WTC11 (cell line): ENCODE data around the gene INO80B. TPM values are rescaled to one million over a fixed set of nuclear protein-coding genes. Genes with fewer than 3 reads are reported as not detected.
A peak's percentile ranks its signal among the peaks of the same experiment; 100 is the strongest.

Experiments
- ATAC-seq: fragments of 200-7000 bp; cut with Tn5 transposase; 2 replicates; pipeline ENCODE4 v1.10.0; 2021; ENCODE audit warnings: mild to moderate bottlenecking, moderate library complexity
- CTCF ChIA-PET: fragments of 300-600 bp; sonication (Branson Sonifier 250); formaldehyde crosslinking; loops from one replicate; lab custom pipeline; 2021; ENCODE audit warnings: antibody characterized with exemption; lab: Charles Lee
- POLR2A ChIA-PET: fragments of 350-600 bp; sonication (Branson Sonifier 250); formaldehyde crosslinking; loops from one replicate; lab custom pipeline; 2021; ENCODE audit warnings: antibody characterized with exemption; lab: Charles Lee
- DNase-seq: peaks from one replicate; pipeline ENCODE4 v3.0.0; 2021; ENCODE audit warnings: low spot score
- H3K27ac Mint-ChIP-seq: 2 replicates; pipeline ENCODE4 v1.8.0; 2021; ENCODE audit warnings: mixed read lengths
- H3K27me3 Mint-ChIP-seq: 2 replicates; pipeline ENCODE4 v1.8.0; 2021; ENCODE audit warnings: low read depth, mild to moderate bottlenecking, moderate library complexity, mixed read lengths
- H3K36me3 Mint-ChIP-seq: 2 replicates; pipeline ENCODE4 v1.8.0; 2021; ENCODE audit warnings: mixed read lengths
- H3K4me1 Mint-ChIP-seq: 2 replicates; pipeline ENCODE4 v1.8.0; 2022; ENCODE audit warnings: mixed read lengths
- H3K4me3 Mint-ChIP-seq: 2 replicates; pipeline ENCODE4 v1.8.0; 2021; ENCODE audit warnings: mild to moderate bottlenecking, moderate library complexity, mixed read lengths
- H3K9me3 Mint-ChIP-seq: 2 replicates; pipeline ENCODE4 v1.8.0; 2021; ENCODE audit warnings: mixed read lengths
- CREB1 ChIP-seq: sonication (generic); formaldehyde crosslinking; IDR thresholded peaks from 2 replicates; pipeline ENCODE4 v1.8.0; 2023; ENCODE audit warnings: mild to moderate bottlenecking, missing genetic modification reagents
- ELF4 ChIP-seq: sonication (generic); formaldehyde crosslinking; IDR thresholded peaks from 2 replicates; pipeline ENCODE4 v1.8.1; 2022; ENCODE audit warnings: low read depth, mild to moderate bottlenecking, moderate library complexity, missing genetic modification reagents
- ESRRA ChIP-seq: sonication (generic); formaldehyde crosslinking; IDR thresholded peaks from 2 replicates; pipeline ENCODE4 v1.8.1; 2022; ENCODE audit warnings: mild to moderate bottlenecking, missing genetic modification reagents, borderline replicate concordance
- ETV6 ChIP-seq: sonication (generic); formaldehyde crosslinking; IDR thresholded peaks from 2 replicates; pipeline ENCODE4 v1.8.1; 2022; ENCODE audit warnings: mild to moderate bottlenecking, missing genetic modification reagents
- FOXJ3 ChIP-seq: sonication (generic); formaldehyde crosslinking; IDR thresholded peaks from 2 replicates; pipeline ENCODE4 v1.9.0; 2021; ENCODE audit warnings: missing genetic modification reagents, mild to moderate bottlenecking, borderline replicate concordance
- GRHL2 ChIP-seq: fragments of 250-450 bp; sonication (Bioruptor Pico); IDR thresholded peaks from 2 replicates; pipeline ENCODE4 v1.8.0; 2022; ENCODE audit warnings: mild to moderate bottlenecking, moderate library complexity; ENCODE audit not compliant: insufficient replicate concordance, severe bottlenecking
- GTF2I ChIP-seq: fragments of 250-450 bp; sonication (Bioruptor Pico); conservative IDR thresholded peaks from 2 replicates; pipeline ENCODE4 v1.4.0; 2021; ENCODE audit warnings: mild to moderate bottlenecking
- KAT7 ChIP-seq: sonication (generic); formaldehyde crosslinking; IDR thresholded peaks from 2 replicates; pipeline ENCODE4 v1.8.1; 2023; ENCODE audit warnings: missing genetic modification reagents, mild to moderate bottlenecking, borderline replicate concordance
- NR3C1 ChIP-seq: sonication (generic); formaldehyde crosslinking; conservative IDR thresholded peaks from 2 replicates; pipeline ENCODE4 v1.8.1; 2023; ENCODE audit warnings: low read depth, mild to moderate bottlenecking, missing genetic modification reagents
- PRRX2 ChIP-seq: fragments of 250-450 bp; sonication (Bioruptor Pico); IDR thresholded peaks from 2 replicates; pipeline ENCODE4 v1.8.0; 2021; ENCODE audit warnings: mild to moderate bottlenecking
- SMAD3 ChIP-seq: sonication (generic); formaldehyde crosslinking; IDR thresholded peaks from 2 replicates; pipeline ENCODE4 v1.8.0; 2022; ENCODE audit warnings: missing genetic modification reagents, mild to moderate bottlenecking, borderline replicate concordance
- SMAD4 ChIP-seq: sonication (generic); formaldehyde crosslinking; IDR thresholded peaks from 2 replicates; pipeline ENCODE4 v1.8.0; 2022; ENCODE audit warnings: mild to moderate bottlenecking, missing genetic modification reagents
- TEAD4 ChIP-seq: sonication (generic); formaldehyde crosslinking; IDR thresholded peaks from 2 replicates; pipeline ENCODE4 v1.8.0; 2022; ENCODE audit warnings: mild to moderate bottlenecking, missing genetic modification reagents
- ZNF138 ChIP-seq: sonication (generic); formaldehyde crosslinking; conservative IDR thresholded peaks from 2 replicates; pipeline ENCODE4 v1.8.1; 2022; ENCODE audit warnings: mild to moderate bottlenecking, moderate library complexity, missing genetic modification reagents
- ZNF671 ChIP-seq: fragments of 250-450 bp; sonication (Bioruptor Pico); IDR thresholded peaks from 2 replicates; pipeline ENCODE4 v1.8.0; 2021; ENCODE audit warnings: mild to moderate bottlenecking
- total RNA-seq: library from RNA; stranded (reverse); gene quantifications from 3 replicates; pipeline ENCODE4 v1.2.3, GENCODE V29; 2021
- TF ChIP-seq, protein P1 (sequence below): sonication (generic); formaldehyde crosslinking; IDR thresholded peaks from 2 replicates; pipeline ENCODE4 v1.8.1; 2023; ENCODE audit warnings: mild to moderate bottlenecking, missing genetic modification reagents
- TF ChIP-seq, protein P2 (sequence below): sonication (generic); formaldehyde crosslinking; IDR thresholded peaks from 2 replicates; pipeline ENCODE4 v1.8.0; 2023; ENCODE audit warnings: missing genetic modification reagents, mild to moderate bottlenecking, borderline replicate concordance
- TF ChIP-seq, protein P3 (sequence below): fragments of 250-450 bp; sonication (Bioruptor Pico); IDR thresholded peaks from 2 replicates; pipeline ENCODE4 v1.9.0; 2021; ENCODE audit warnings: moderate library complexity, mild to moderate bottlenecking, inconsistent platforms, borderline replicate concordance
- TF ChIP-seq, protein P4 (sequence below): sonication (generic); formaldehyde crosslinking; IDR thresholded peaks from 2 replicates; pipeline ENCODE4 v1.8.1; 2022; ENCODE audit warnings: mild to moderate bottlenecking, moderate library complexity, missing genetic modification reagents
- TF ChIP-seq, protein P5 (sequence below): fragments of 250-450 bp; sonication (Bioruptor Pico); IDR thresholded peaks from 2 replicates; pipeline ENCODE4 v1.8.0; 2021; ENCODE audit warnings: mild to moderate bottlenecking
- TF ChIP-seq, protein P6 (sequence below): sonication (generic); formaldehyde crosslinking; IDR thresholded peaks from 2 replicates; pipeline ENCODE4 v1.8.1; 2022; ENCODE audit warnings: low read depth, mild to moderate bottlenecking, moderate library complexity, missing genetic modification reagents, borderline replicate concordance
- TF ChIP-seq, protein P7 (sequence below): sonication (generic); formaldehyde crosslinking; IDR thresholded peaks from 2 replicates; pipeline ENCODE4 v1.8.0; 2023; ENCODE audit warnings: missing genetic modification reagents
- TF ChIP-seq, protein P8 (sequence below): fragments of 250-450 bp; sonication (Bioruptor Pico); IDR thresholded peaks from 2 replicates; pipeline ENCODE4 v2.1.2; 2022; ENCODE audit warnings: mild to moderate bottlenecking, moderate library complexity

INO80B gene
- total RNA-seq, 1 experiment from 2014 or later: 20.2 TPM

DNA sequence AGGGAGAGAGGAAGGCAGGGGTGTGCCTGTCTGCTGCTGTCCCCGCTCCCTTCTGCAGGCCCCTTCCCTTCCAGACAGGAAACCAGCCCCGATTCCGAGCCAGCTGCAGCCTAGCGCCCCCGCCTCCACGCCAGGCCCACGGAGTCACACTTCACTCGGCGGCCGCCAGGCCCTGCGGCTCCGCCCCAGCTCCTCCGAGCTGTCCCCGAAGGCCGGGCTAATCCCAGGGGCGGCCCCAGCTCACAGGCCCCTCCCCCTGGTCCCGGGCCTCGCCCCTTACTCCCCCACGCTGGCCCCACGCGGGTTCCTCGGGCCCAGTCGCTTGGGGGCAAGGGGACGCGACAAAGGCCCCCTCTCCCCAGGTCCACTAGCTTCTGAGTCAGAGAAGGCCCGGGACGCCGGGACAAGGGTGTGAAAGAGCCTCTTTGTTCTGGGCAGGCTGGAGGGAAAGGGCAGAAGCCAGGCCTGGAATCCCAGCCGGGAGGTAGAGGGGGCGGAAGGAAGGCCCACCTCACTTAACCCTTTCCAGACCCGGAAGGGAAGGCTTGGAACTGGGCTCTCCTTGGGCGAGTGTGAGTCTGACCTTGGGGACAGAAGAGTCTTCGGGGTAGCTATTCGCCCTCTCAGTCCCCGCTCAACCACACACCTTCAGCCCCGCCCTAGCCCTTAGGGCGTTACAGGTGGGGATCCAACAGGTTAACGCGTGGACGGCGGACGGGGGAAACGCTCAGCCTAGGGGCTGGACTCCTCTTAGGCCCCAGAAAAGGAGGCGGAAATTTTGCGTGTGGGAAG, 14.3 kb upstream of the INO80B start (continued):
- TF ChIP-seq ELF4 (CRISPR knock-in tag): 0 out of 2 replicates have a peak, but pooled peaks have one; percentile 70
- TF ChIP-seq, protein P1, sequence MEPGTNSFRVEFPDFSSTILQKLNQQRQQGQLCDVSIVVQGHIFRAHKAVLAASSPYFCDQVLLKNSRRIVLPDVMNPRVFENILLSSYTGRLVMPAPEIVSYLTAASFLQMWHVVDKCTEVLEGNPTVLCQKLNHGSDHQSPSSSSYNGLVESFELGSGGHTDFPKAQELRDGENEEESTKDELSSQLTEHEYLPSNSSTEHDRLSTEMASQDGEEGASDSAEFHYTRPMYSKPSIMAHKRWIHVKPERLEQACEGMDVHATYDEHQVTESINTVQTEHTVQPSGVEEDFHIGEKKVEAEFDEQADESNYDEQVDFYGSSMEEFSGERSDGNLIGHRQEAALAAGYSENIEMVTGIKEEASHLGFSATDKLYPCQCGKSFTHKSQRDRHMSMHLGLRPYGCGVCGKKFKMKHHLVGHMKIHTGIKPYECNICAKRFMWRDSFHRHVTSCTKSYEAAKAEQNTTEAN (CRISPR knock-in tag): no peak
- no peak for TF ChIP-seq SMAD3 (CRISPR knock-in tag)
- TF ChIP-seq ZNF138 (CRISPR knock-in tag): no peak
- TF ChIP-seq CREB1 (CRISPR knock-in tag): 0 out of 2 replicates have a peak, but pooled peaks have one; percentile 33
- TF ChIP-seq FOXJ3: no peak
- TF ChIP-seq, protein P2, sequence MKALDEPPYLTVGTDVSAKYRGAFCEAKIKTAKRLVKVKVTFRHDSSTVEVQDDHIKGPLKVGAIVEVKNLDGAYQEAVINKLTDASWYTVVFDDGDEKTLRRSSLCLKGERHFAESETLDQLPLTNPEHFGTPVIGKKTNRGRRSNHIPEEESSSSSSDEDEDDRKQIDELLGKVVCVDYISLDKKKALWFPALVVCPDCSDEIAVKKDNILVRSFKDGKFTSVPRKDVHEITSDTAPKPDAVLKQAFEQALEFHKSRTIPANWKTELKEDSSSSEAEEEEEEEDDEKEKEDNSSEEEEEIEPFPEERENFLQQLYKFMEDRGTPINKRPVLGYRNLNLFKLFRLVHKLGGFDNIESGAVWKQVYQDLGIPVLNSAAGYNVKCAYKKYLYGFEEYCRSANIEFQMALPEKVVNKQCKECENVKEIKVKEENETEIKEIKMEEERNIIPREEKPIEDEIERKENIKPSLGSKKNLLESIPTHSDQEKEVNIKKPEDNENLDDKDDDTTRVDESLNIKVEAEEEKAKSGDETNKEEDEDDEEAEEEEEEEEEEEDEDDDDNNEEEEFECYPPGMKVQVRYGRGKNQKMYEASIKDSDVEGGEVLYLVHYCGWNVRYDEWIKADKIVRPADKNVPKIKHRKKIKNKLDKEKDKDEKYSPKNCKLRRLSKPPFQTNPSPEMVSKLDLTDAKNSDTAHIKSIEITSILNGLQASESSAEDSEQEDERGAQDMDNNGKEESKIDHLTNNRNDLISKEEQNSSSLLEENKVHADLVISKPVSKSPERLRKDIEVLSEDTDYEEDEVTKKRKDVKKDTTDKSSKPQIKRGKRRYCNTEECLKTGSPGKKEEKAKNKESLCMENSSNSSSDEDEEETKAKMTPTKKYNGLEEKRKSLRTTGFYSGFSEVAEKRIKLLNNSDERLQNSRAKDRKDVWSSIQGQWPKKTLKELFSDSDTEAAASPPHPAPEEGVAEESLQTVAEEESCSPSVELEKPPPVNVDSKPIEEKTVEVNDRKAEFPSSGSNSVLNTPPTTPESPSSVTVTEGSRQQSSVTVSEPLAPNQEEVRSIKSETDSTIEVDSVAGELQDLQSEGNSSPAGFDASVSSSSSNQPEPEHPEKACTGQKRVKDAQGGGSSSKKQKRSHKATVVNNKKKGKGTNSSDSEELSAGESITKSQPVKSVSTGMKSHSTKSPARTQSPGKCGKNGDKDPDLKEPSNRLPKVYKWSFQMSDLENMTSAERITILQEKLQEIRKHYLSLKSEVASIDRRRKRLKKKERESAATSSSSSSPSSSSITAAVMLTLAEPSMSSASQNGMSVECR (CRISPR knock-in tag): no peak
- TF ChIP-seq, protein P3, sequence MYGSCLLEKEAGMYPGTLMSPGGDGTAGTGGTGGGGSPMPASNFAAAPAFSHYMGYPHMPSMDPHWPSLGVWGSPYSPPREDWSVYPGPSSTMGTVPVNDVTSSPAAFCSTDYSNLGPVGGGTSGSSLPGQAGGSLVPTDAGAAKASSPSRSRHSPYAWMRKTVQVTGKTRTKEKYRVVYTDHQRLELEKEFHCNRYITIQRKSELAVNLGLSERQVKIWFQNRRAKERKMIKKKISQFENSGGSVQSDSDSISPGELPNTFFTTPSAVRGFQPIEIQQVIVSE: no peak
- 0 out of 2 replicates have a peak, but pooled peaks have one; percentile 35 for TF ChIP-seq KAT7
- peak; percentile 96; the same call in 1 of the 2 replicates for TF ChIP-seq ESRRA (CRISPR knock-in tag)
- TF ChIP-seq GTF2I (CRISPR knock-in tag): no peak
- TF ChIP-seq, protein P4, sequence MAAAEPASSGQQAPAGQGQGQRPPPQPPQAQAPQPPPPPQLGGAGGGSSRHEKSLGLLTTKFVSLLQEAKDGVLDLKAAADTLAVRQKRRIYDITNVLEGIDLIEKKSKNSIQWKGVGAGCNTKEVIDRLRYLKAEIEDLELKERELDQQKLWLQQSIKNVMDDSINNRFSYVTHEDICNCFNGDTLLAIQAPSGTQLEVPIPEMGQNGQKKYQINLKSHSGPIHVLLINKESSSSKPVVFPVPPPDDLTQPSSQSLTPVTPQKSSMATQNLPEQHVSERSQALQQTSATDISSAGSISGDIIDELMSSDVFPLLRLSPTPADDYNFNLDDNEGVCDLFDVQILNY: peak; percentile 77; the same call in 1 of the 2 replicates

DNA sequence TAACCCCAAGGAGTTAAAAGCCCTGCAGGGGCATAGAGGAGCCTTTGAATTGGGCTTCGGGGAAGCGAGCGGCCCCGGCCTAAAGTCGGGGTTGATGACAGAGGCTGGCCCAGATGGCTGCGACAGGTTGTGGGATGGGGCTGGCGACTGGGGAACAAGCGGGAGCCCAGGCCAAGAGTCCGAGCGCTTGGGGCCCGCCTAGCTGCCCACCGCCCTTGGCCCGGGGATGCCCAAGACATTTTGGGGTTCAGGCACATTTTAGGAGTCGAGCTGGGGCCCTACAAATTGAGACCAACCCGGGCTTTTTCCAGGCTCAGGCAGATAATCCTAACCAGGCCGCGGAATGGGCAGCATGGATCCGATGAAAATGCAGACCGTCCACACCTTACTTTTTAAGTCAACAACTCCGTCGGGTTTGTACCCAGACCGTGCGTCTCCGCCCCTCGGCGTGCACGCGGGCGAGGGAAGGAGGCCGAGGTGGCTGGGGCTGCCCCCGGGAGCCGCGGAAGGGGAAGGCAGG, 13.7 kb upstream of the INO80B start:
- DNase-seq (peak; percentile 42), ATAC-seq (peak; percentile 2)
- CTCF ChIA-PET: interaction anchor here (1.1 to 1.8 kb wide), 4 partner anchors 13 to 191 kb away, joined by 3 to 7 read pairs (median 5); no protein-coding TSS in a partner anchor
- Mint-ChIP-seq H3K27ac (peak overlapping the region; percentile 100), H3K4me1 (peaks cover 41% of the 10 kb centered on the region), H3K4me3 (peak overlapping the region; percentile 99), H3K27me3 (peaks cover 12% of the 10 kb centered on the region), H3K9me3 (no peaks in the 10 kb centered on the region), H3K36me3 (no peaks in the 10 kb centered on the region)
- POLR2A ChIA-PET: interaction anchor here (1.3 to 2.5 kb wide), 5 partner anchors 15 to 146 kb away, joined by 3 to 29 read pairs (median 7); partner anchors contain the start of genes C2orf81, WBP1 and WDR54
- TF ChIP-seq ZNF671 (CRISPR knock-in tag) (no peak), PRRX2 (no peak), GRHL2 (CRISPR knock-in tag) (no peak), SMAD3 (CRISPR knock-in tag) (no peak), NR3C1 (CRISPR knock-in tag) (no peak), ETV6 (CRISPR knock-in tag) (0 out of 2 replicates have a peak, but pooled peaks have one; percentile 7), SMAD4 (CRISPR knock-in tag) (no peak), TEAD4 (CRISPR knock-in tag) (0 out of 2 replicates have a peak, but pooled peaks have one; percentile 11)
- TF ChIP-seq, protein P5, sequence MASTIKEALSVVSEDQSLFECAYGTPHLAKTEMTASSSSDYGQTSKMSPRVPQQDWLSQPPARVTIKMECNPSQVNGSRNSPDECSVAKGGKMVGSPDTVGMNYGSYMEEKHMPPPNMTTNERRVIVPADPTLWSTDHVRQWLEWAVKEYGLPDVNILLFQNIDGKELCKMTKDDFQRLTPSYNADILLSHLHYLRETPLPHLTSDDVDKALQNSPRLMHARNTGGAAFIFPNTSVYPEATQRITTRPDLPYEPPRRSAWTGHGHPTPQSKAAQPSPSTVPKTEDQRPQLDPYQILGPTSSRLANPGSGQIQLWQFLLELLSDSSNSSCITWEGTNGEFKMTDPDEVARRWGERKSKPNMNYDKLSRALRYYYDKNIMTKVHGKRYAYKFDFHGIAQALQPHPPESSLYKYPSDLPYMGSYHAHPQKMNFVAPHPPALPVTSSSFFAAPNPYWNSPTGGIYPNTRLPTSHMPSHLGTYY (CRISPR knock-in tag): no peak
- TF ChIP-seq, protein P6, sequence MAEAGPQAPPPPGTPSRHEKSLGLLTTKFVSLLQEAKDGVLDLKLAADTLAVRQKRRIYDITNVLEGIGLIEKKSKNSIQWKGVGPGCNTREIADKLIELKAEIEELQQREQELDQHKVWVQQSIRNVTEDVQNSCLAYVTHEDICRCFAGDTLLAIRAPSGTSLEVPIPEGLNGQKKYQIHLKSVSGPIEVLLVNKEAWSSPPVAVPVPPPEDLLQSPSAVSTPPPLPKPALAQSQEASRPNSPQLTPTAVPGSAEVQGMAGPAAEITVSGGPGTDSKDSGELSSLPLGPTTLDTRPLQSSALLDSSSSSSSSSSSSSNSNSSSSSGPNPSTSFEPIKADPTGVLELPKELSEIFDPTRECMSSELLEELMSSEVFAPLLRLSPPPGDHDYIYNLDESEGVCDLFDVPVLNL (CRISPR knock-in tag): no peak
- TF ChIP-seq, protein P7, sequence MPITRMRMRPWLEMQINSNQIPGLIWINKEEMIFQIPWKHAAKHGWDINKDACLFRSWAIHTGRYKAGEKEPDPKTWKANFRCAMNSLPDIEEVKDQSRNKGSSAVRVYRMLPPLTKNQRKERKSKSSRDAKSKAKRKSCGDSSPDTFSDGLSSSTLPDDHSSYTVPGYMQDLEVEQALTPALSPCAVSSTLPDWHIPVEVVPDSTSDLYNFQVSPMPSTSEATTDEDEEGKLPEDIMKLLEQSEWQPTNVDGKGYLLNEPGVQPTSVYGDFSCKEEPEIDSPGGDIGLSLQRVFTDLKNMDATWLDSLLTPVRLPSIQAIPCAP: peak; percentile 2; the same call in 1 of the 2 replicates
- TF ChIP-seq, protein P8, sequence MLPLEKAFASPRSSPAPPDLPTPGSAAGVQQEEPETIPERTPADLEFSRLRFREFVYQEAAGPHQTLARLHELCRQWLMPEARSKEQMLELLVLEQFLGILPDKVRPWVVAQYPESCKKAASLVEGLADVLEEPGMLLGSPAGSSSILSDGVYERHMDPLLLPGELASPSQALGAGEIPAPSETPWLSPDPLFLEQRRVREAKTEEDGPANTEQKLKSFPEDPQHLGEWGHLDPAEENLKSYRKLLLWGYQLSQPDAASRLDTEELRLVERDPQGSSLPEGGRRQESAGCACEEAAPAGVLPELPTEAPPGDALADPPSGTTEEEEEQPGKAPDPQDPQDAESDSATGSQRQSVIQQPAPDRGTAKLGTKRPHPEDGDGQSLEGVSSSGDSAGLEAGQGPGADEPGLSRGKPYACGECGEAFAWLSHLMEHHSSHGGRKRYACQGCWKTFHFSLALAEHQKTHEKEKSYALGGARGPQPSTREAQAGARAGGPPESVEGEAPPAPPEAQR (CRISPR knock-in tag): no peak
